A549 (cell line): Measurements from ENCODE around the gene NSRP1.

ENCODE experiments used
- CHD4 ChIP-seq: fragments of 200-600 bp; sonication (generic); IDR thresholded peaks from 2 replicates; pipeline ENCODE4 v1.6.1; 2016; ENCODE audit warnings: antibody characterized with exemption, mild to moderate bottlenecking, borderline replicate concordance
- ESRRA ChIP-seq: fragments of 150-350 bp; IDR thresholded peaks from 2 replicates; pipeline ENCODE4 v1.6.1; 2014; ENCODE audit warnings: mild to moderate bottlenecking, low read length, borderline replicate concordance
- FOSB ChIP-seq: fragments of 250-450 bp; sonication (Bioruptor Pico); IDR thresholded peaks from 2 replicates; pipeline ENCODE4 v1.5.0; 2020; ENCODE audit warnings: mild to moderate bottlenecking, moderate library complexity
- MYC ChIP-seq: IDR thresholded peaks from 2 replicates; pipeline ENCODE4 v1.6.1; 2012; ENCODE audit warnings: mild to moderate bottlenecking, inconsistent platforms, low read length, improper control_type of control experiment, borderline replicate concordance
- NFE2L2 ChIP-seq: fragments of 150-350 bp; conservative IDR thresholded peaks from 2 replicates; pipeline ENCODE4 v1.6.1; 2014; ENCODE audit warnings: low read length
- POLR2A ChIP-seq: IDR thresholded peaks from 2 replicates; pipeline ENCODE4 v1.6.1; 2012; ENCODE audit warnings: mild to moderate bottlenecking, low read length
- SREBF2 ChIP-seq: fragments of 450-650 bp; IDR thresholded peaks from 2 replicates; pipeline ENCODE4 v1.6.1; 2014; ENCODE audit warnings: mild to moderate bottlenecking, moderate library complexity
- TF ChIP-seq, protein P1 (sequence below): fragments of >200 bp; sonication (Bioruptor Twin); formaldehyde crosslinking; IDR thresholded peaks from 3 replicates; pipeline ENCODE4 v1.5.1; 2016
- TF ChIP-seq, protein P2 (sequence below): fragments of 450-650 bp; IDR thresholded peaks from 2 replicates; pipeline ENCODE4 v1.6.1; 2014; ENCODE audit warnings: antibody characterized with exemption

- TF ChIP-seq, protein P1, sequence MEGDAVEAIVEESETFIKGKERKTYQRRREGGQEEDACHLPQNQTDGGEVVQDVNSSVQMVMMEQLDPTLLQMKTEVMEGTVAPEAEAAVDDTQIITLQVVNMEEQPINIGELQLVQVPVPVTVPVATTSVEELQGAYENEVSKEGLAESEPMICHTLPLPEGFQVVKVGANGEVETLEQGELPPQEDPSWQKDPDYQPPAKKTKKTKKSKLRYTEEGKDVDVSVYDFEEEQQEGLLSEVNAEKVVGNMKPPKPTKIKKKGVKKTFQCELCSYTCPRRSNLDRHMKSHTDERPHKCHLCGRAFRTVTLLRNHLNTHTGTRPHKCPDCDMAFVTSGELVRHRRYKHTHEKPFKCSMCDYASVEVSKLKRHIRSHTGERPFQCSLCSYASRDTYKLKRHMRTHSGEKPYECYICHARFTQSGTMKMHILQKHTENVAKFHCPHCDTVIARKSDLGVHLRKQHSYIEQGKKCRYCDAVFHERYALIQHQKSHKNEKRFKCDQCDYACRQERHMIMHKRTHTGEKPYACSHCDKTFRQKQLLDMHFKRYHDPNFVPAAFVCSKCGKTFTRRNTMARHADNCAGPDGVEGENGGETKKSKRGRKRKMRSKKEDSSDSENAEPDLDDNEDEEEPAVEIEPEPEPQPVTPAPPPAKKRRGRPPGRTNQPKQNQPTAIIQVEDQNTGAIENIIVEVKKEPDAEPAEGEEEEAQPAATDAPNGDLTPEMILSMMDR, result no peak
- TF ChIP-seq POLR2A (no peak), FOSB (no peak), NFE2L2 (no peak), ESRRA (no peak), MYC (no peak), CHD4 (no peak), SREBF2 (no peak)
- TF ChIP-seq, protein P2, sequence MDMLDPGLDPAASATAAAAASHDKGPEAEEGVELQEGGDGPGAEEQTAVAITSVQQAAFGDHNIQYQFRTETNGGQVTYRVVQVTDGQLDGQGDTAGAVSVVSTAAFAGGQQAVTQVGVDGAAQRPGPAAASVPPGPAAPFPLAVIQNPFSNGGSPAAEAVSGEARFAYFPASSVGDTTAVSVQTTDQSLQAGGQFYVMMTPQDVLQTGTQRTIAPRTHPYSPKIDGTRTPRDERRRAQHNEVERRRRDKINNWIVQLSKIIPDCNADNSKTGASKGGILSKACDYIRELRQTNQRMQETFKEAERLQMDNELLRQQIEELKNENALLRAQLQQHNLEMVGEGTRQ, result no peak
Measured at GRCh38 chr17:30219833-30220232, 103.2 kb downstream of the NSRP1 start.
